Psoas muscle (tissue), 8 donors: ENCODE measurements around the gene NOS1AP. TPM values are rescaled to one million over a fixed set of nuclear protein-coding genes. Genes with fewer than 3 reads are reported as not detected.

Experiments
- ATAC-seq, 4 donors: fragments of 200-7000 bp; cut with Tn5 transposase; one replicate each; pipeline ENCODE4 v1.9.1; 2020; ENCODE audit warnings: moderate library complexity in 3 of 4, mild to moderate bottlenecking in 2 of 4
- DNase-seq, 2 donors: peaks; one replicate each; pipeline ENCODE4 v3.0.0-alpha.2; 2020
- H3K27ac ChIP-seq: fragments of 200-600 bp; one replicate; pipeline ENCODE4 v1.8.0; 2022
- H3K27me3 ChIP-seq, 3 donors: fragments of 200-600 bp in 1 of 3; one replicate each; pipeline versions ENCODE4 v1.6.1 to v1.8.0; 2013 to 2022; ENCODE audit warnings: low read length in 2 of 3, mild to moderate bottlenecking in 2 of 3, moderate library complexity in 1 of 3; ENCODE audit not compliant: insufficient read depth in 3 of 3
- H3K36me3 ChIP-seq, 2 donors: fragments of 200-600 bp in 1 of 2; one replicate each; pipeline versions ENCODE4 v1.6.1 to v1.8.0; 2013 to 2022; ENCODE audit warnings: low read depth in 1 of 2, mild to moderate bottlenecking in 1 of 2, moderate library complexity in 1 of 2; ENCODE audit not compliant: insufficient read depth in 1 of 2
- H3K4me1 ChIP-seq: fragments of 200-600 bp; one replicate; pipeline ENCODE4 v1.8.0; 2022
- H3K4me3 ChIP-seq: fragments of 200-600 bp; one replicate; pipeline ENCODE4 v1.8.0; 2022; ENCODE audit warnings: mild to moderate bottlenecking
- H3K9me3 ChIP-seq: fragments of 200-600 bp; one replicate; pipeline ENCODE4 v1.8.0; 2022
- WGBS, 3 donors: extraction: QIAGEN DNeasy Blood & Tissue Kit; methylation state at CpG; one replicate each; pipeline versions ENCODE4 v1.1.6 to v1.1.7; 2013; 5-methylcytosine and 5-hydroxymethylcytosine counted together
- intact Hi-C, 2 donors: fragments of 100-400 bp; cut with DNase I; formaldehyde crosslinking; loops; one replicate each; pipeline versions ENCODE4 v1.11.0 to v1.14.2; 2022
- polyA plus RNA-seq, 3 donors: library from polyadenylated mRNA; stranded (reverse); fragments of 200-250 nt; gene quantifications; one replicate each; pipeline ENCODE4 v1.2.3, GENCODE V29; 2013
- total RNA-seq, 4 donors: library from RNA; stranded (reverse); fragmentation: NEBNext Ultra II Directional in 2 of 4; extraction: Animal tissue kit (Norgen Biotek cat#: 25700) in 2 of 4; gene quantifications; one replicate each; pipeline versions ENCODE4 v1.2.1 to v1.2.4, GENCODE V29; 2021 to 2023
- TF ChIP-seq, protein P1 (sequence below): fragments of 200-600 bp; IDR thresholded peaks from one replicate; pipeline ENCODE4 v1.8.0; 2022; ENCODE audit warnings: antibody characterized with exemption
- donor health status: healthy with polysubstance abuse.
- donor health status: DM: no; HTN: no; CAD: no; lungs with moderate emphysema.
- donor health status: Bipolar disorder and iron deficiency.
- donor health status: healthy.
- donor health status: DM: yes; HTN: yes; CAD: no.
- donor health status: DM: no; HTN: no; CAD: no.
- donor health status: DM: no; HTN: no; CAD: no.
- donor health status: DM: yes; HTN: yes; CAD: no.

The NOS1AP gene
- total and polyA plus RNA-seq, 7 donors, result 0.10 to 0.76 (median 0.18) TPM

DNA sequence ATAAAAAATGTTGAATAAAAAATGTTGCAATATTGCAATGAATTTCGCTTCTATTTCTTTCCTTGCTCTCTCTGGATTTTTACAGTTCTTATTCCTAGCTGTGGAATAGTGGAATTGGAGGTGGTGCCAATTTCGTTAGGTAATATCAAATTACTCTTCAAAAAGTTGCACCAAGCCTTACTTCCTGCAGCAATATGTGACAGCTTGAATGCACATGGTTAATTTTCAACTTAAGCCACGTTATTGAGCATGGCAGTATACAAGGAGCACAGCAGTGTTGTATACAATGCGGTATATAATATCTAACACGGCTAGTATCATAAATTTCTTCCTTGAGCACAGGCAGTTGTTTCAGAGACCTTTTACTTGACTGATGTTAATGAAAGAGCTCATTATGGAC, 152.5 kb downstream of the NOS1AP start:
- intact Hi-C loops, result no loop called here
- ATAC-seq (no peak), DNase-seq (no peak)
- H3K27ac ChIP-seq, result no peak overlapping the region
- no peak overlapping the region for H3K4me3 ChIP-seq
- H3K36me3 ChIP-seq, result no peaks in the 10 kb centered on the region
- 52 to 64% (median 58%) methylated on average over 5 of the region's 5 CpGs for WGBS, 3 donors
- TF ChIP-seq, protein P1, sequence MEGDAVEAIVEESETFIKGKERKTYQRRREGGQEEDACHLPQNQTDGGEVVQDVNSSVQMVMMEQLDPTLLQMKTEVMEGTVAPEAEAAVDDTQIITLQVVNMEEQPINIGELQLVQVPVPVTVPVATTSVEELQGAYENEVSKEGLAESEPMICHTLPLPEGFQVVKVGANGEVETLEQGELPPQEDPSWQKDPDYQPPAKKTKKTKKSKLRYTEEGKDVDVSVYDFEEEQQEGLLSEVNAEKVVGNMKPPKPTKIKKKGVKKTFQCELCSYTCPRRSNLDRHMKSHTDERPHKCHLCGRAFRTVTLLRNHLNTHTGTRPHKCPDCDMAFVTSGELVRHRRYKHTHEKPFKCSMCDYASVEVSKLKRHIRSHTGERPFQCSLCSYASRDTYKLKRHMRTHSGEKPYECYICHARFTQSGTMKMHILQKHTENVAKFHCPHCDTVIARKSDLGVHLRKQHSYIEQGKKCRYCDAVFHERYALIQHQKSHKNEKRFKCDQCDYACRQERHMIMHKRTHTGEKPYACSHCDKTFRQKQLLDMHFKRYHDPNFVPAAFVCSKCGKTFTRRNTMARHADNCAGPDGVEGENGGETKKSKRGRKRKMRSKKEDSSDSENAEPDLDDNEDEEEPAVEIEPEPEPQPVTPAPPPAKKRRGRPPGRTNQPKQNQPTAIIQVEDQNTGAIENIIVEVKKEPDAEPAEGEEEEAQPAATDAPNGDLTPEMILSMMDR, result no peak
- H3K27me3 ChIP-seq, result no peaks in the 10 kb centered on the region
- H3K4me1 ChIP-seq, result no peaks in the 10 kb centered on the region
- no peaks in the 10 kb centered on the region for H3K9me3 ChIP-seq

DNA sequence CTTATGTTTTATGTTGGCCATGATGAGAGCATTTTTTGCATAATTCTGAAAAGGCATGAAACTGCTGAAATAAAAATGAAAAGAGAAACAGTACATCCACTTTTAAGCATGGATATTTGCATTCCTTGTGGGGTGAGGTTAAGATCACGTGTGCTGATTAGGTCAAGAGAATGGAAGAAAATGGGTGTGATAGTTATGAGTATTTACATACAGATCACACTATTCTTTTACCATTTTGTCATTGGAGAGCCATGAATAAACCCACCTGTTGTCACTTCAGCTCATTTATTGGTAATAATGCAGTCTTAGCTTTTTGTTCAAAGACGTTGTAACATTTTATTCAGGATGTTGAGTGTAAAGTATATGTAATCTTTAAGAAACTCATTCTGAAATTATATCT, 153.2 kb downstream of the NOS1AP start:
- no peak overlapping the region for H3K4me3 ChIP-seq
- H3K27me3 ChIP-seq, result no peaks in the 10 kb centered on the region
- intact Hi-C loops, result no loop called here
- no peak overlapping the region for H3K27ac ChIP-seq
- ATAC-seq (no peak), DNase-seq (no peak)
- H3K36me3 ChIP-seq, result no peaks in the 10 kb centered on the region
- TF ChIP-seq, protein P1, result no peak
- 71 to 79% (median 79%) methylated on average over 2 of the region's 2 CpGs for WGBS, 3 donors
- H3K4me1 ChIP-seq, result no peaks in the 10 kb centered on the region
- H3K9me3 ChIP-seq, result no peaks in the 10 kb centered on the region

DNA sequence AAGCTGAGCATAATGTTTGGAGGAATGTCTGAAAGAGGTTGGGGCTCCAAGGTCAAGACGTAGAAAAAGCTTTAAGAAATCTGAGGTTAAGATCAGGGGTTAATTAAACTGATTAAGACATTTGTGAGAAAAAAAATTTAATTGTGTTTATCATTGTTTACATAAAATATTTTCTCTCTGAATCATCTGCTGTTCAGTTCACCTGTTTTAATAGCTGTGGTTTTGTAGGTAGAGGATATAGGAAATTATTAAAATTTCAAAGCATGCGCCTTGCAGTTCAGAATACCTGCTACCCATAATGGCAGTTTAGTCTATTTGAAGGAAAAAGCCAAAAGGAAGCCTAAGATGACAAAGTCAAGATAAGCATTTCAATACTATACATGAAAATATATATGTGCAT, 154.0 kb downstream of the NOS1AP start:
- 87 to 100% (median 93%) methylated on average over 2 of the region's 2 CpGs for WGBS, 3 donors

DNA sequence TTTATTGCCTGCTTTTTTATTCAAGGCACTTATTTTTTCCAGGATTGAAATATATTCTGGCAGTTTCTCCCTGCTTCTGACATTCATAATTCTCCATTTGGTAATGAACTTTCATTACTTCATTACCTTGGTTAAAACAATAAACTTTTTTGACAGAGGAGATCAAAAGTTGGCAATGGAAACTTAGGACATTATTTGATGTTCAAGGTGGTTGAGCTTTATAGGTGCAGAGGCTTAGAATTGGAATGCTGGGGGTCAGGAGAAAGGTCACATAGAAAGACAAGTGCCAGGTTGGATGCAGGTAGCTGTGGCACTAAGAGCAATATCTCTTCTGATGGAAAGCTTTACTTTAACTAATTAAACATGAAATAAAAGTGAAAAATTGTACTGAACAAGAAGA, 154.8 kb downstream of the NOS1AP start:
- ATAC-seq, result no peak
- Histone ChIP-seq H3K9me3 (no peaks in the 10 kb centered on the region), H3K4me3 (no peak overlapping the region)

More for the DNA sequence above, 154.0 kb downstream of the NOS1AP start:
- intact Hi-C loops, result no loop called here
- H3K27me3 ChIP-seq, result no peaks in the 10 kb centered on the region
- TF ChIP-seq, protein P1, result no peak
- DNase-seq (no peak), ATAC-seq (no peak)
- H3K27ac ChIP-seq, result no peak overlapping the region
- H3K4me1 ChIP-seq, result no peaks in the 10 kb centered on the region
- H3K36me3 ChIP-seq, result no peaks in the 10 kb centered on the region
- no peaks in the 10 kb centered on the region for H3K9me3 ChIP-seq
- H3K4me3 ChIP-seq, result no peak overlapping the region

DNA sequence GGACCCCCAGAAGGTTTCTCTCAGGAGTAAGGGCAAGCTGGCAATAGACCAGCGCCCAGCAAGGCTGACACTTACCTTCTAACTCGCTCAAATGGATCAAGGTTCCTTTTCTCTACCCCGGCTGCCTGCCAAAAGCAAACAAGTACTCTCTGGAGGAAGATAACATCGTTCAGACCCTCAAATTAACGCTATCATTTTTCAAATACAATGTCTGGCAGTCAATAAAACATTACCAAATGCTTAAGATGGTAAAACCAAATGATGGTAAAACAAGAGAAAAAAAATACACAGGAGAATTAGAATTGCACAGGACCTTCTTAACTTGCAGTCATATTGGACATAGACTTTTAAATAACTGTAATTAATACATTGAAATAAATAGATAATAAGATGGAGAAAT, 159.1 kb downstream of the NOS1AP start:
- TF ChIP-seq, protein P1, result no peak
- WGBS, 3 donors, result 53 to 59% (median 56%) methylated on average over 5 of the region's 5 CpGs
- Histone ChIP-seq H3K4me1 (no peaks in the 10 kb centered on the region), H3K36me3 (no peaks in the 10 kb centered on the region), H3K9me3 (no peaks in the 10 kb centered on the region), H3K27me3 (no peaks in the 10 kb centered on the region), H3K27ac (no peak overlapping the region), H3K4me3 (no peak overlapping the region)
- intact Hi-C loops, result no loop called here
- ATAC-seq (no peak), DNase-seq (no peak)

More for the DNA sequence above, 154.8 kb downstream of the NOS1AP start:
- Histone ChIP-seq H3K27ac (no peak overlapping the region), H3K36me3 (no peaks in the 10 kb centered on the region), H3K4me1 (no peaks in the 10 kb centered on the region), H3K27me3 (no peaks in the 10 kb centered on the region)
- intact Hi-C loops, result no loop called here
- TF ChIP-seq, protein P1, result no peak
- DNase-seq, result no peak
